Colonic mucosa (tissue), 4 donors: ENCODE data around the gene IFI44. TPM values are rescaled to one million over a fixed set of nuclear protein-coding genes. Genes with fewer than 3 reads are reported as not detected.

ENCODE experiments used
- DNase-seq: peaks from one replicate; pipeline ENCODE4 v3.0.0-alpha.2; 2020
- H3K27ac ChIP-seq: fragments of 200-600 bp; one replicate; pipeline ENCODE4 v1.8.0; 2021
- H3K27me3 ChIP-seq: fragments of 200-600 bp; one replicate; pipeline ENCODE4 v1.8.0; 2021
- H3K36me3 ChIP-seq: fragments of 200-600 bp; one replicate; pipeline ENCODE4 v1.8.0; 2021
- H3K4me1 ChIP-seq: fragments of 200-600 bp; one replicate; pipeline ENCODE4 v1.8.0; 2021; ENCODE audit warnings: mild to moderate bottlenecking
- H3K4me3 ChIP-seq: fragments of 200-600 bp; one replicate; pipeline ENCODE4 v1.8.0; 2021
- H3K9ac ChIP-seq, 2 donors: one replicate each; pipeline ENCODE4 v1.7.0; 2013; ENCODE audit warnings: control low read depth in 2 of 2, low read depth in 2 of 2, low read length in 2 of 2
- H3K9me3 ChIP-seq: fragments of 200-600 bp; one replicate; pipeline ENCODE4 v1.8.0; 2021
- intact Hi-C: fragments of 100-400 bp; cut with DNase I; formaldehyde crosslinking; loops from one replicate; pipeline ENCODE4 v1.14.1; 2022
- total RNA-seq, 2 donors: library from RNA; stranded (reverse); fragmentation: NEBNext Ultra II Directional in 1 of 2; extraction: Animal tissue kit (Norgen Biotek cat#: 25700) in 1 of 2; gene quantifications; one replicate each; pipeline ENCODE4 v1.2.1, GENCODE V29; 2021
- TF ChIP-seq, protein P1 (sequence below): fragments of 200-600 bp; IDR thresholded peaks from one replicate; pipeline ENCODE4 v1.8.0; 2022; ENCODE audit warnings: antibody characterized with exemption, mild to moderate bottlenecking
- donor health status: healthy.
- donor health status: DM: no; HTN: no; CAD: no.
- donor health status: DM: no; HTN: no; CAD: no.

The IFI44 gene
- total RNA-seq, 2 donors from 2014 or later = 2.2 to 4.4 TPM

DNA sequence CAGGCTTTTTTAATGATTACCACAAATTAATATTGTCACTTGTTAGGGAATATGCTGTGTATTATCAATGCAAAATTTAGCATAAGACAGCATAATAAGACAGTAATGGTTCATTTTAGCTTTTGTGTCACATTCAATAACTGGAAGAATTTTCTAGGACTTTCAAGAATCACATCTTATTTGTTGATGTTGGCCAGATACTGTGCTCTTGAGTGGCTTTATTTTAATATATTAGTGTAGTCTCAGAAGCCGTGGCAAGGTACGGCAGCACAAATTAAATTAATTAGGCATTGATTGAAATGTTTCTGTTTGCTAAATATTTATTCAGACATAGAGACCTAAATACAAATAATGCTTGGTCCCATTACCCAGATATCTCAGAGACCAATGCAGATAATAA is 19.0 kb upstream of the IFI44 start:
- Histone ChIP-seq H3K4me1 (no peaks in the 10 kb centered on the region), H3K36me3 (no peaks in the 10 kb centered on the region), H3K9ac (no peak overlapping the region), H3K4me3 (no peak overlapping the region), H3K27me3 (no peaks in the 10 kb centered on the region), H3K9me3 (no peaks in the 10 kb centered on the region), H3K27ac (no peak overlapping the region)
- intact Hi-C loops = no loop called here
- TF ChIP-seq, protein P1, sequence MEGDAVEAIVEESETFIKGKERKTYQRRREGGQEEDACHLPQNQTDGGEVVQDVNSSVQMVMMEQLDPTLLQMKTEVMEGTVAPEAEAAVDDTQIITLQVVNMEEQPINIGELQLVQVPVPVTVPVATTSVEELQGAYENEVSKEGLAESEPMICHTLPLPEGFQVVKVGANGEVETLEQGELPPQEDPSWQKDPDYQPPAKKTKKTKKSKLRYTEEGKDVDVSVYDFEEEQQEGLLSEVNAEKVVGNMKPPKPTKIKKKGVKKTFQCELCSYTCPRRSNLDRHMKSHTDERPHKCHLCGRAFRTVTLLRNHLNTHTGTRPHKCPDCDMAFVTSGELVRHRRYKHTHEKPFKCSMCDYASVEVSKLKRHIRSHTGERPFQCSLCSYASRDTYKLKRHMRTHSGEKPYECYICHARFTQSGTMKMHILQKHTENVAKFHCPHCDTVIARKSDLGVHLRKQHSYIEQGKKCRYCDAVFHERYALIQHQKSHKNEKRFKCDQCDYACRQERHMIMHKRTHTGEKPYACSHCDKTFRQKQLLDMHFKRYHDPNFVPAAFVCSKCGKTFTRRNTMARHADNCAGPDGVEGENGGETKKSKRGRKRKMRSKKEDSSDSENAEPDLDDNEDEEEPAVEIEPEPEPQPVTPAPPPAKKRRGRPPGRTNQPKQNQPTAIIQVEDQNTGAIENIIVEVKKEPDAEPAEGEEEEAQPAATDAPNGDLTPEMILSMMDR = no peak
- no peak for DNase-seq

DNA sequence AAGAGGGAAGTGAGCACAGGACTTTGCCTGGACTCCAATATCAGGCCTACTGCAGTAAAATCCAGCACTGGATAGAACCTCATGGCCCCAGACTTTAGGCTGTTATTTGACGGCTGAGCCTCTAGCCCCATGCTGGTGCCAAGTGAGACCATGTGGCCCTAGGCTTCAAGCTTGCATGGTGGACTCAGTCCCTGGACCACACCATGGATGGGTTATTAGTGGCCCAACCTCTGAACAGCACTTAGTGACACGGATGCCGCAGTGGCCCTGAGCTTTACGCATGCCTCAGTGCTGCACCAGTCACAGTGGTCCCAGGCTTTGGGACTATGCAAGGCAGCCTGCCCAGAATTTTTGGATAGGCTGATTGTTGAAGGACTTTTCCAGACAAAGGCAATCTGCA is 16.4 kb upstream of the IFI44 start:
- Histone ChIP-seq H3K27ac (no peak overlapping the region), H3K27me3 (no peaks in the 10 kb centered on the region), H3K4me3 (no peak overlapping the region), H3K9ac (no peak overlapping the region), H3K4me1 (no peaks in the 10 kb centered on the region), H3K9me3 (no peaks in the 10 kb centered on the region), H3K36me3 (no peaks in the 10 kb centered on the region)
- TF ChIP-seq, protein P1 = no peak
- intact Hi-C loops = no loop called here
- no peak for DNase-seq

DNA sequence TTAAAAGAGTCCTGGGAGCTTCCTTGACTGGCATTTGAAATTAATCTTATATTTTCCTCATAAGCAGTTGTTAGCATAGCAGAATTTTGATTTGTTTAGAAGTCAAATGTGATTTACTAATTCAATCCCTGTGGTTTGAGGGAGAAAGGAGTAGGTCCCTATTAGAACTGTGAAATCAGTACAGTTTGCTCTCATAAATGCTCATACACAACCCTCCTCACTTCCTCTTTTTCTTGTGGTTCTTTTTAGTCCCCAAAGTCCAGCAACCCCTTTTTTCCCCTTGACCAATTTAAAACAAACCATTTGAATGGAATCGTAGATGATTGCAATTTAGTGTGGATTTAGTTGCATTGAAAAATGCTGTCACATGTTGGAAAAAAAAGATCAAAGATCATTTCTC is 9.2 kb upstream of the IFI44 start:
- H3K4me3 ChIP-seq = no peak overlapping the region
- TF ChIP-seq, protein P1 = no peak
- H3K27me3 ChIP-seq = no peaks in the 10 kb centered on the region
- intact Hi-C loops = no loop called here
- no peak overlapping the region for H3K27ac ChIP-seq
- no peak for DNase-seq
- no peaks in the 10 kb centered on the region for H3K9me3 ChIP-seq
- no peaks in the 10 kb centered on the region for H3K4me1 ChIP-seq
- H3K36me3 ChIP-seq = no peaks in the 10 kb centered on the region
- H3K9ac ChIP-seq = no peak overlapping the region

DNA sequence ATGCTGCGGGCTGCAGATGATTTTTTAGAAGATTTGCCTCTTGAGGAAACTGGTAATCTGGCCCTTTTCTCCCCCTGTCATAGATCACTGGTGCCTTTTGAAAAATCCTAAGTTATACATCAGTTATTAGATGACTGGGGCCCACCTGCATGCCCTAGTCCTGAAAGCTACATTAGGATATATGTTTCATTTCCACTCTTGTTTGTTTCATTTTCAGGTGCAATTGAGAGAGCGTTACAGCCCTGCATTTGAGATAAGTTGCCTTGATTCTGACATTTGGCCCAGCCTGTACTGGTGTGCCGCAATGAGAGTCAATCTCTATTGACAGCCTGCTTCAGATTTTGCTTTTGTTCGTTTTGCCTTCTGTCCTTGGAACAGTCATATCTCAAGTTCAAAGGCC is 8.1 kb upstream of the IFI44 start:
- intact Hi-C loops = no loop called here
- H3K4me1 ChIP-seq = no peaks in the 10 kb centered on the region
- H3K27me3 ChIP-seq = no peaks in the 10 kb centered on the region
- H3K9ac ChIP-seq = no peak overlapping the region
- no peak overlapping the region for H3K4me3 ChIP-seq
- TF ChIP-seq, protein P1 = no peak
- no peak overlapping the region for H3K27ac ChIP-seq
- H3K36me3 ChIP-seq = no peaks in the 10 kb centered on the region
- DNase-seq = no peak
- H3K9me3 ChIP-seq = no peaks in the 10 kb centered on the region

DNA sequence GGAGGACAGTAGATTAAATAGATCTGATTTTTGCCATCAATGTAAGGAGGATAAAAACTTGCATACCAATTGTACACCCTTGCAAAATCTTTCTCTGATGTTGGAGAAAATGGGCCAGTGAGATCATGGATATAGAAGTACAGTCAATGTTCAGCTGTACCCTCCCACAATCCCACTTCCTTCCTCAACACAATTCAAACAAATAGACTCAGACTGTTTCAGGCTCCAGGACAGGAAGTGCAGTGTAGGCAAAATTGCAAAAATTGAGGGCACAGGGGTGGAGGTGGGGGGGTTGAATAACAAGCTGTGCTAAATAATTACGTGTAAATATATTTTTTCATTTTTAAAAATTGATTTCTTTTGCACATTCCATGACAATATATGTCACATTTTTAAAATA is 3.9 kb upstream of the IFI44 start:
- Histone ChIP-seq H3K27ac (no peak overlapping the region), H3K36me3 (no peaks in the 10 kb centered on the region), H3K9ac (no peak overlapping the region), H3K9me3 (no peaks in the 10 kb centered on the region), H3K27me3 (no peaks in the 10 kb centered on the region), H3K4me1 (no peaks in the 10 kb centered on the region), H3K4me3 (no peak overlapping the region)
- TF ChIP-seq, protein P1 = no peak
- no peak for DNase-seq
- intact Hi-C loops = no loop called here

DNA sequence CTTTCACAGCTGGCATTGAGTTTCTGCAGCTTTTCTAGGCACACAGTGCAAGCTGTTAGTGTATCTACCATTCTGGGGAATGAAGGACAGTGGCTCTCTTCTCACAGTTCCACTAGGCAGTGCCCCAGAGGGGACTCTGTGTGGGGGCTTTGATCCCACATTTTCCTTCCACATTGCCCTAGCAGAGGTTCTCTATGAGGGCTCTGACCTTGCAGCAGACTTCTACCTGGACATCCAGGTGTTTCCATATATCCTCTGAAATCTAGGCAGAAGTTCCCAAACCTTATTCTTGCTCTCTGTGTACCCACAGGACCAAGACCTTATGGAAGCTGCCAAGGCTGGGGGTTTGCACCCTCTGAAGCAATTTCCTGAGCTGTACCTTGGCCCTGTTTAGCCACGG is 2.4 kb upstream of the IFI44 start:
- Histone ChIP-seq H3K9ac (no peak overlapping the region), H3K36me3 (no peaks in the 10 kb centered on the region), H3K27ac (no peak overlapping the region), H3K9me3 (no peaks in the 10 kb centered on the region), H3K4me3 (no peak overlapping the region), H3K4me1 (no peaks in the 10 kb centered on the region), H3K27me3 (no peaks in the 10 kb centered on the region)
- DNase-seq = no peak
- intact Hi-C loops = no loop called here
- TF ChIP-seq, protein P1 = no peak
